ENCODE data around the gene SNCG. TPM values are rescaled to one million over a fixed set of nuclear protein-coding genes. Genes with fewer than 3 reads are reported as not detected.

Gene SNCG
- total and polyA plus RNA-seq, 2 donors (not counting 1 experiment from before 2014, with no cell fraction given) = not detected

DNA sequence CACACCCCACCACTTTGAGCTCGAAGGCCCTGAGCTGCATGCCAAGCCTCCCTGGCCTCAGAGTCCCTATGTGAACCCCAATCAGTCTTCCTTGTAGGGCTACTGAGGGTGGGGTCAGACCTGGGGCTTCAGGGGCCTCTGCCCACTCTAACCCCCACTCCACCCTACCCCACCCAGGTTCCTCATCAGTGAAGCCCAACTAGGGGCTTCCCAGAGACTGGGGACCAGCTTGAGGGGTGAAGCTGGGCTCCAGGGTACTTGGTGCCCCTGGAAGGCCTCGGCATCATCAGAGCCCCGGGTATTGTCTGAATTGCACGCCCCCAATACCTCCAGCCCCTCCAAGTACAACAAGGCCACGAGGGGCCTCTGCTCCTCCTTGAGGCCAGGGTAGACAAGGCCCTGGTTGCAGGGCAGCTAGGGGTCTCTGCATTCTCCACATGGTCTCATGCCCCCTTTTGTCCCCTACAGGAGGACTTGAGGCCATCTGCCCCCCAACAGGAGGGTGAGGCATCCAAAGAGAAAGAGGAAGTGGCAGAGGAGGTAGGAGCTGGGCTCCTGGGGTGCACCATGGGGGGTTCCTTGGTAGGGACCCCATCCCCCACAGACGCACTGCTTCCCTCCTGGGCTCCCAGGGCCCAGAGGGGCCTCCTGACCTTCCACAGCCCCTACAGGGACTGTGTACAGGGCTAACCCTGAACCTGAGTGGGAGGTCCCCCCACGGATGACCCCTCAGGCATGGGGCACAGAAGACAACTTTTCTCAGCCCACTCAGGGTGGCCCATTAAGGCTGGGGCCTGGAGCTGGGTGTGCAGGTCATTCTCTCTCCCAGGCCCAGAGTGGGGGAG, 4.0 kb downstream of the SNCG start:
- CTCF ChIA-PET = interaction anchor here (0.6 kb wide), 1 partner anchor 362 kb away, joined by 3 read pairs; no protein-coding TSS in a partner anchor
- Histone ChIP-seq H3K4me1 (ENCODE audit: control insufficient read depth in 2 of 2, insufficient read depth in 2 of 2, low read length in 2 of 2) (peaks cover 4 to 23% of the 10 kb centered on the region in 2 donors), H3K9me3 (ENCODE audit: control extremely low read depth in 1 of 3, control insufficient read depth in 2 of 3, insufficient read depth in 1 of 3, low read length in 2 of 3) (no peaks in the 10 kb centered on the region), H3K27ac (ENCODE audit: low read length in 2 of 2) (no peak overlapping the region), H4K20me1 (ENCODE audit: control insufficient read depth, insufficient read depth, low read length, poor library complexity, severe bottlenecking) (no peaks in the 10 kb centered on the region), H2AFZ (ENCODE audit: insufficient read depth, low read depth, low read length, poor library complexity, severe bottlenecking) (no peak overlapping the region), H3K9ac (ENCODE audit: low read length) (no peak overlapping the region), H3K4me2 (replicated peaks; ENCODE audit: low read depth, low read length, poor library complexity, severe bottlenecking) (no peak overlapping the region), H3K27me3 (replicated peaks in 1 of 4; ENCODE audit: control extremely low read depth in 1 of 4, control insufficient read depth in 3 of 4, insufficient read depth in 4 of 4, low read length in 3 of 4) (peaks cover 0 to 3% (median 0%) of the 10 kb centered on the region in 4 experiments), H3K36me3 (replicated peaks in 1 of 2; ENCODE audit: control extremely low read depth in 1 of 2, control insufficient read depth in 1 of 2, extremely low read depth in 1 of 2, insufficient read depth in 2 of 2, low read length in 1 of 2) (no peaks in the 10 kb centered on the region), H3K4me3 (ENCODE audit: control extremely low read depth in 1 of 5, extremely low read depth in 1 of 5, insufficient read depth in 1 of 5, low read depth in 2 of 5, low read length in 4 of 5) (no peak overlapping the region), H3K79me2 (ENCODE audit: control insufficient read depth, insufficient read depth, low read length) (no peaks in the 10 kb centered on the region)
- intact Hi-C loops (cut with micrococcal nuclease) = no loop called here
- Mint-ChIP-seq H3K4me3 (no peak overlapping the region), H3K9me3 (ENCODE audit: insufficient read depth) (no peaks in the 10 kb centered on the region), H3K27me3 (no peaks in the 10 kb centered on the region), H3K27ac (no peak overlapping the region), H3K4me1 (peaks cover 19% of the 10 kb centered on the region)
- no peak for DNase-seq
- POLR2A ChIA-PET = no interaction called here
- TF ChIP-seq, protein P1, sequence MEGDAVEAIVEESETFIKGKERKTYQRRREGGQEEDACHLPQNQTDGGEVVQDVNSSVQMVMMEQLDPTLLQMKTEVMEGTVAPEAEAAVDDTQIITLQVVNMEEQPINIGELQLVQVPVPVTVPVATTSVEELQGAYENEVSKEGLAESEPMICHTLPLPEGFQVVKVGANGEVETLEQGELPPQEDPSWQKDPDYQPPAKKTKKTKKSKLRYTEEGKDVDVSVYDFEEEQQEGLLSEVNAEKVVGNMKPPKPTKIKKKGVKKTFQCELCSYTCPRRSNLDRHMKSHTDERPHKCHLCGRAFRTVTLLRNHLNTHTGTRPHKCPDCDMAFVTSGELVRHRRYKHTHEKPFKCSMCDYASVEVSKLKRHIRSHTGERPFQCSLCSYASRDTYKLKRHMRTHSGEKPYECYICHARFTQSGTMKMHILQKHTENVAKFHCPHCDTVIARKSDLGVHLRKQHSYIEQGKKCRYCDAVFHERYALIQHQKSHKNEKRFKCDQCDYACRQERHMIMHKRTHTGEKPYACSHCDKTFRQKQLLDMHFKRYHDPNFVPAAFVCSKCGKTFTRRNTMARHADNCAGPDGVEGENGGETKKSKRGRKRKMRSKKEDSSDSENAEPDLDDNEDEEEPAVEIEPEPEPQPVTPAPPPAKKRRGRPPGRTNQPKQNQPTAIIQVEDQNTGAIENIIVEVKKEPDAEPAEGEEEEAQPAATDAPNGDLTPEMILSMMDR (IDR thresholded peaks at IDR 0.05) = no peak
- TF ChIP-seq EZH2 (IDR thresholded peaks at IDR 0.05; ENCODE audit: borderline replicate concordance, insufficient read depth, low read depth, low read length, poor library complexity, severe bottlenecking) = no peak
- WGBS (ENCODE audit: insufficient coverage) = 93% methylated on average over 6 of the region's 7 CpGs
- no peak for ATAC-seq (ENCODE audit: low read depth)

- H3K36me3 ChIP-seq (replicated peaks in 1 of 2; ENCODE audit: control extremely low read depth in 1 of 2, control insufficient read depth in 1 of 2, extremely low read depth in 1 of 2, insufficient read depth in 2 of 2, low read length in 1 of 2) = no peaks in the 10 kb centered on the region
- no peaks in the 10 kb centered on the region for H3K79me2 ChIP-seq (ENCODE audit: control insufficient read depth, insufficient read depth, low read length)
- H3K9me3 ChIP-seq (ENCODE audit: control extremely low read depth in 1 of 3, control insufficient read depth in 2 of 3, insufficient read depth in 1 of 3, low read length in 2 of 3) = no peaks in the 10 kb centered on the region
- H3K4me2 ChIP-seq (replicated peaks; ENCODE audit: low read depth, low read length, poor library complexity, severe bottlenecking) = no peak overlapping the region
- 97% methylated on average over 4 of the region's 7 CpGs for WGBS (ENCODE audit: insufficient coverage)
- Mint-ChIP-seq H3K4me3 (no peak overlapping the region), H3K27ac (no peak overlapping the region), H3K4me1 (peaks cover 19% of the 10 kb centered on the region), H3K27me3 (no peaks in the 10 kb centered on the region), H3K9me3 (ENCODE audit: insufficient read depth) (no peaks in the 10 kb centered on the region)
- no peak overlapping the region for H3K27ac ChIP-seq (ENCODE audit: low read length in 2 of 2)
- ATAC-seq (ENCODE audit: low read depth) = no peak
- peaks cover 4 to 23% of the 10 kb centered on the region in 2 donors for H3K4me1 ChIP-seq (ENCODE audit: control insufficient read depth in 2 of 2, insufficient read depth in 2 of 2, low read length in 2 of 2)
- no peak for DNase-seq
- intact Hi-C loops (cut with micrococcal nuclease) = no loop called here
- H3K4me3 ChIP-seq (ENCODE audit: control extremely low read depth in 1 of 5, extremely low read depth in 1 of 5, insufficient read depth in 1 of 5, low read depth in 2 of 5, low read length in 4 of 5) = no peak overlapping the region
- peaks cover 0 to 4% (median 1%) of the 10 kb centered on the region in 4 experiments for H3K27me3 ChIP-seq (replicated peaks in 1 of 4; ENCODE audit: control extremely low read depth in 1 of 4, control insufficient read depth in 3 of 4, insufficient read depth in 4 of 4, low read length in 3 of 4)
- H2AFZ ChIP-seq (ENCODE audit: insufficient read depth, low read depth, low read length, poor library complexity, severe bottlenecking) = no peak overlapping the region
- no peak for TF ChIP-seq EZH2 (IDR thresholded peaks at IDR 0.05; ENCODE audit: borderline replicate concordance, insufficient read depth, low read depth, low read length, poor library complexity, severe bottlenecking)
- TF ChIP-seq, protein P1 (IDR thresholded peaks at IDR 0.05) = no peak
- no peaks in the 10 kb centered on the region for H4K20me1 ChIP-seq (ENCODE audit: control insufficient read depth, insufficient read depth, low read length, poor library complexity, severe bottlenecking)
- POLR2A ChIA-PET = no interaction called here
- no peak overlapping the region for H3K9ac ChIP-seq (ENCODE audit: low read length)
- CTCF ChIA-PET = interaction anchor here (0.6 kb wide), 1 partner anchor 362 kb away, joined by 3 read pairs; no protein-coding TSS in a partner anchor
These were observed 4.5 kb downstream of the SNCG start for GRCh38 chr10:86962981-86963310.

All from B cell (primary cell).